Keratinocyte (primary cell): ENCODE results near the gene RBM34.

Experiments
- CTCF ChIP-seq, 3 experiments: IDR thresholded peaks in 1 of 3; conservative IDR thresholded peaks in 1 of 3; optimal IDR thresholded peaks in 1 of 3; 2 replicates in 2 of 3; 3 replicates in 1 of 3; pipeline versions ENCODE3 to v1.5.1; 2011; ENCODE audit warnings: low read length in 3 of 3, mild to moderate bottlenecking in 3 of 3, moderate library complexity in 2 of 3, control low read depth in 1 of 3, inconsistent platforms in 1 of 3; ENCODE audit not compliant: insufficient read depth in 2 of 3; ENCODE audit errors: extremely low read depth in 1 of 3
- EZH2 ChIP-seq: IDR thresholded peaks from one replicate; pipeline ENCODE4 v1.6.1; 2012; ENCODE audit warnings: inconsistent platforms, mild to moderate bottlenecking, low read length, moderate library complexity

DNA sequence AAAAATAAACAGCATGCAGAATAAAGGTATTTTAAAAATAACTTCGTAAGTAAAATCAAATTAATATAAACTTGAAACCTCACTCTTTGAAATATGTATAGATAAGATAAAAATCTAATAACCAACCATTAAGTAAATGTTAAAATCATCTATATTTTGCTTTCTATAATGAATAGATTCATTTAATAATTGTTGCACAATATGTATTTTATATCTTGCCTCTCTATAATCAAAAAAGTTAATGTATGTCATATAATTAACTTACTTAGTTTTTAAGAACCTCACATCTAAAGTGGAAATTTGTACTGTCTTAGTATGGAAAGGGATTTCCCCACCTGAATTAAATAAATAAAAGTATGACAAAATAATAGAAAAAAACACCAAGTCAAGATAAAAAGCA lies 42.4 kb upstream of the RBM34 start:
- TF ChIP-seq CTCF (optimal IDR thresholded peaks at IDR 0.05 in 1 of 3, IDR thresholded peaks at IDR 0.05 in 1 of 3, conservative IDR thresholded peaks at IDR 0.05 in 1 of 3; ENCODE audit: extremely low read depth in 1 of 3, insufficient read depth in 2 of 3, low read length in 3 of 3) = no peak
- no peak for TF ChIP-seq EZH2
